Kidney (tissue), 14 donors: ENCODE measurements around the gene ERCC4. TPM values are rescaled to one million over a fixed set of nuclear protein-coding genes. Genes with fewer than 3 reads are reported as not detected.

Experiments used
- DNase-seq, 5 donors: peaks; one replicate each; pipeline ENCODE4 v3.0.0-alpha.2; 2013 to 2020
- FAIRE-seq: peaks from 2 replicates; lab custom pipeline; 2012; peaks lifted over from hg19 to GRCh38; lab: Jason Lieb, UNC
- H3K27ac ChIP-seq, 2 donors: one replicate each; pipeline ENCODE4 v1.7.0; 2013; ENCODE audit warnings: low read depth in 2 of 2, low read length in 2 of 2, inconsistent platforms in 1 of 2
- H3K27me3 ChIP-seq: one replicate; pipeline ENCODE4 v1.7.1; 2013; ENCODE audit warnings: low read length, inconsistent platforms; ENCODE audit not compliant: control insufficient read depth, insufficient read depth
- H3K36me3 ChIP-seq, 3 donors: one replicate each; pipeline versions ENCODE4 v1.7.0 to v1.7.1; 2013; ENCODE audit warnings: low read length in 3 of 3, control low read depth in 1 of 3, inconsistent platforms in 1 of 3; ENCODE audit not compliant: insufficient read depth in 3 of 3, control insufficient read depth in 2 of 3
- H3K4me1 ChIP-seq, 3 donors: one replicate each; pipeline versions ENCODE4 v1.7.0 to v1.7.1; 2013; ENCODE audit warnings: low read length in 3 of 3, inconsistent platforms in 1 of 3, low read depth in 1 of 3; ENCODE audit not compliant: control insufficient read depth in 2 of 3, insufficient read depth in 2 of 3
- H3K4me3 ChIP-seq, 3 donors: one replicate each; pipeline versions ENCODE4 v1.7.0 to v1.8.1; 2013; ENCODE audit warnings: low read length in 3 of 3, control low read depth in 1 of 3, inconsistent platforms in 1 of 3
- H3K9ac ChIP-seq, 3 donors: one replicate each; pipeline versions ENCODE4 v1.7.0 to v1.7.1; 2013; ENCODE audit warnings: low read length in 3 of 3, control low read depth in 1 of 3, inconsistent platforms in 1 of 3
- H3K9me3 ChIP-seq, 3 donors: one replicate each; pipeline versions ENCODE4 v1.7.0 to v1.7.1; 2013; ENCODE audit warnings: low read length in 3 of 3, control low read depth in 1 of 3, inconsistent platforms in 1 of 3; ENCODE audit not compliant: control insufficient read depth in 2 of 3, insufficient read depth in 1 of 3
- intact Hi-C: fragments of 100-400 bp; cut with DNase I; formaldehyde crosslinking; loops from one replicate; pipeline ENCODE4 v1.11.1; 2022
- polyA plus RNA-seq: library from polyadenylated mRNA; stranded (reverse); fragments of 350-450 nt; fragmentation: Illumina TruSeq; extraction: RNeasy Lipid Tissue Mini Kit (QIAGEN cat#74804); gene quantifications from one replicate; pipeline ENCODE4 v1.2.3, GENCODE V29; 2014; ENCODE audit warnings: low read depth, low replicate concordance; ENCODE audit not compliant: insufficient read depth
- total RNA-seq: library from RNA; stranded (reverse); fragmentation: NEBNext Ultra II Directional; extraction: Animal tissue kit (Norgen Biotek cat#: 25700); gene quantifications from one replicate; pipeline ENCODE4 v1.2.1, GENCODE V29; 2021
- TF ChIP-seq, protein P1 (sequence below): IDR thresholded peaks from 3 replicates; pipeline ENCODE4 v1.5.1; 2012; ENCODE audit warnings: mild to moderate bottlenecking, moderate library complexity, borderline replicate concordance; ENCODE audit not compliant: insufficient read depth; ENCODE audit errors: extremely low read depth
- donor health status: control.
- donor health status: control.
- donor health status: control.
- donor health status: control.
- donor health status: control.
- donor health status: DM: yes; HTN: yes; CAD: no.
- donor health status: Normal renal cell carcinoma (clear cell type).

Gene ERCC4
- total and polyA plus RNA-seq, 2 donors from 2014 or later: 2.0 to 10.5 TPM

DNA sequence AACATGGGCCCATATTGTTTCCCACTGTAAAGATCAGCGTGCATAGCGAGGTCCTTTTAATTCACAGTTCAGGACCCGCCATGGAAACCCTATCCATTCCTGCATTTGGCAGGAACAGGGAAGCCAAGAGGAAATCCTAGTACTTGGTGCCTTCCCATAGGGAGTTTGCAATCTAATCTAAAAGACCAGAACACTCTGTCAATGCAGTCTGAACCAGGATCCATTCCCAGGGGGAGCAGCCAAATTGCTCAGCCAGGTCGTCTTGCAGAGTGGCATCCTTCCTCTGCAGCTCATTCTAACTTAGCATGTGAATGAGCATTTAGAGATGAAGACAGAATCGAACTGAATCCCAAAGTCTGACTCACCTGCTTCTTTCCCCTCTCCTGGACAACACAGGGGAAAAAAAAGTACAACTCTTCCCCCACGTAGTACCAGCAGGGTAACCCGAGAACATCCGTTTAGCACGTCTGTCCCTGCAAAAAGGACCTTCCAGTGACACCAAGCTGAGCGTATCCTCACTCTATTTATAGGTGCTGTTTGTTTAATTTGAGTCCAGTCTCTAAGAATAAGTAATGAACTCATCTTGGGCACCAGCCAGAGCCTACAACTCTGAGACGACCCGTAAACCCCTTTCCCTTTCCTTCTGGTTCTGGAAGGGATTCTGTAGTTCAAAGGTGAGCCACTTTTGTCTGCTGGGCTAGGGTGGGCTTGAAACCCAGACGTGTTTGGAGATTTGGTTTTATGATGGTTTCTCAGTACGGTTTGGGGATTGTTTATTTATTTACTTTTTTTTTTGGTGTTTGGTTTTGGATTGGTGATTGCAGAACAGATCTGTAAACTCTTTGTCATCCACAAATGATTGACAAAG, 74.5 kb downstream of the ERCC4 start:
- no peak overlapping the region for H3K27ac ChIP-seq
- no peak for DNase-seq
- TF ChIP-seq, protein P1, sequence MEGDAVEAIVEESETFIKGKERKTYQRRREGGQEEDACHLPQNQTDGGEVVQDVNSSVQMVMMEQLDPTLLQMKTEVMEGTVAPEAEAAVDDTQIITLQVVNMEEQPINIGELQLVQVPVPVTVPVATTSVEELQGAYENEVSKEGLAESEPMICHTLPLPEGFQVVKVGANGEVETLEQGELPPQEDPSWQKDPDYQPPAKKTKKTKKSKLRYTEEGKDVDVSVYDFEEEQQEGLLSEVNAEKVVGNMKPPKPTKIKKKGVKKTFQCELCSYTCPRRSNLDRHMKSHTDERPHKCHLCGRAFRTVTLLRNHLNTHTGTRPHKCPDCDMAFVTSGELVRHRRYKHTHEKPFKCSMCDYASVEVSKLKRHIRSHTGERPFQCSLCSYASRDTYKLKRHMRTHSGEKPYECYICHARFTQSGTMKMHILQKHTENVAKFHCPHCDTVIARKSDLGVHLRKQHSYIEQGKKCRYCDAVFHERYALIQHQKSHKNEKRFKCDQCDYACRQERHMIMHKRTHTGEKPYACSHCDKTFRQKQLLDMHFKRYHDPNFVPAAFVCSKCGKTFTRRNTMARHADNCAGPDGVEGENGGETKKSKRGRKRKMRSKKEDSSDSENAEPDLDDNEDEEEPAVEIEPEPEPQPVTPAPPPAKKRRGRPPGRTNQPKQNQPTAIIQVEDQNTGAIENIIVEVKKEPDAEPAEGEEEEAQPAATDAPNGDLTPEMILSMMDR: no peak
- no peak overlapping the region for H3K9ac ChIP-seq
- H3K9me3 ChIP-seq: no peaks in the 10 kb centered on the region
- H3K4me3 ChIP-seq: no peak overlapping the region
- H3K36me3 ChIP-seq: no peaks in the 10 kb centered on the region
- H3K27me3 ChIP-seq: no peaks in the 10 kb centered on the region
- peaks cover 0 to 3% (median 0%) of the 10 kb centered on the region in 3 donors for H3K4me1 ChIP-seq
- no peak for FAIRE-seq
- intact Hi-C loops: no loop called here

DNA sequence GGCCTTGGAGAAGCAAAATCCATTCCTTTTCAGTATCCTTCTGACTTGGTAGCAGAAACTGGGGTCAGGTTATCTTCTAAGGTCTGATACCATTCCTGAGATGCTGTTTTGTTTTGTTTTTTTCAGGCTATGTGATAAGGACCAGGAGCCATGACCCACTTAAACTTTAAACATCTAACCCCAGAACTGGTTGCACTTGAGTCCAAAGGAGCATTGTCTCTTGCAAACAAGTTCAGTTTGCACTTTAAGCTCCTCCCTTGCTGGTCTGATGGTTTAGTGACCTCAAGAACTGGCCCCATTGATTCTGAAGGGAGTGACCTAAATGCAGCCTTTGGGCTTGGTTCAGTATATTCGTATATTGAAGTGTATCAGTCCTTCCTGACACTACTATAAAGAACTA, 75.2 kb downstream of the ERCC4 start:
- intact Hi-C loops: no loop called here
- Histone ChIP-seq H3K4me1 (peaks cover 0 to 5% (median 0%) of the 10 kb centered on the region in 3 donors), H3K9me3 (no peaks in the 10 kb centered on the region), H3K4me3 (no peak overlapping the region), H3K27me3 (no peaks in the 10 kb centered on the region), H3K36me3 (no peaks in the 10 kb centered on the region), H3K27ac (no peak overlapping the region), H3K9ac (no peak overlapping the region)
- FAIRE-seq: no peak
- no peak for DNase-seq
- TF ChIP-seq, protein P1: no peak

DNA sequence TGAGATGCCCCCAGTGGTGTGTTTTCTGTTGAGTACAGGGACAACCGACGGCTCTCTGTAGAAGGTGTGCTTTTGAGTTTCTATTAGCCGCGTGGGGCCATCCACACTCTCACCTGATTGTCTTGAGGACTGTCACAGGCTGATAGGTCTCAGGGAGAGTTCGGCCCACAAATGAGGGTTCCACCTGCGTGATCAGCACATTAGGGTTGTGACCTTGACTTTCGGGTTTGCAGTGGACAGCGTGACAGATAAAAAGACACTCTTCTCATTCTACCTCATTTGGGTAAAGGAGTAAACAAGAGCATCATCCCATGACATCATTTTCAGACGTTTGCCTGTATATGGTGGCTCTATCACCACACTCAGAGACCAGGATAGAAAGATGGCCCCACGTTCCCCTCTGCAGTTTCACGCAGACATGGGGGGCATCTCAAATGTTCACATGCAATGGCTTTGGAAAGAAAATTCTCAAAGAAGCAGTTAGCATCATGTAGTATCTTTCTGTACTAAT, 76.9 kb downstream of the ERCC4 start:
- DNase-seq (no peak), FAIRE-seq (no peak)
- Histone ChIP-seq H3K36me3 (no peaks in the 10 kb centered on the region), H3K4me3 (no peak overlapping the region), H3K27me3 (no peaks in the 10 kb centered on the region), H3K27ac (no peak overlapping the region), H3K9ac (no peak overlapping the region), H3K4me1 (peaks cover 0 to 5% (median 0%) of the 10 kb centered on the region in 3 donors), H3K9me3 (no peaks in the 10 kb centered on the region)
- TF ChIP-seq, protein P1: no peak
- intact Hi-C loops: no loop called here
